ENCODE data around the gene PVALEF.
A peak's percentile ranks its signal among the peaks of the same experiment; 100 is the strongest.
"Not testable (repeated sequence)": the region's sequence is repeated elsewhere in the genome, so short reads cannot be mapped to it uniquely, and the experiment has no call there.

Gene PVALEF

GRCh38 chr17:81221371-81221841 lies 56.1 kb downstream of the PVALEF start:
- Histone ChIP-seq H3K27ac (ENCODE audit: low read depth, low read length) (no peak overlapping the region), H3K36me3 (ENCODE audit: insufficient read depth, low read length) (no peaks in the 10 kb centered on the region), H3K4me1 (ENCODE audit: insufficient read depth, low read length) (peaks cover 14% of the 10 kb centered on the region), H3K9ac (ENCODE audit: low read length) (no peak overlapping the region), H3K9me3 (ENCODE audit: low read length) (no peaks in the 10 kb centered on the region), H3K27me3 (ENCODE audit: control insufficient read depth in 1 of 2, insufficient read depth in 2 of 2, low read length in 2 of 2) (no peaks in the 10 kb centered on the region), H3K4me3 (ENCODE audit: low read depth in 1 of 2, low read length in 2 of 2) (no peak overlapping the region)

- Histone ChIP-seq H3K9me3 (ENCODE audit: low read length) (no peaks in the 10 kb centered on the region), H3K4me3 (ENCODE audit: low read depth in 1 of 2, low read length in 2 of 2) (peak overlapping the region; percentile 65 to 89), H3K36me3 (ENCODE audit: insufficient read depth, low read length) (no peaks in the 10 kb centered on the region), H3K4me1 (ENCODE audit: insufficient read depth, low read length) (peaks cover 14% of the 10 kb centered on the region), H3K9ac (ENCODE audit: low read length) (peak overlapping the region; percentile 61), H3K27me3 (ENCODE audit: control insufficient read depth in 1 of 2, insufficient read depth in 2 of 2, low read length in 2 of 2) (no peaks in the 10 kb centered on the region), H3K27ac (ENCODE audit: low read depth, low read length) (peak overlapping the region; percentile 44)
Measured at GRCh38 chr17:81221842-81222619, 56.7 kb downstream of the PVALEF start.

- peaks cover 14% of the 10 kb centered on the region for H3K4me1 ChIP-seq (ENCODE audit: insufficient read depth, low read length)
- peak overlapping the region; percentile 65 to 89 for H3K4me3 ChIP-seq (ENCODE audit: low read depth in 1 of 2, low read length in 2 of 2)
- H3K27me3 ChIP-seq (ENCODE audit: control insufficient read depth in 1 of 2, insufficient read depth in 2 of 2, low read length in 2 of 2): no peaks in the 10 kb centered on the region
- peak overlapping the region; percentile 44 for H3K27ac ChIP-seq (ENCODE audit: low read depth, low read length)
- no peaks in the 10 kb centered on the region for H3K36me3 ChIP-seq (ENCODE audit: insufficient read depth, low read length)
- H3K9me3 ChIP-seq (ENCODE audit: low read length): no peaks in the 10 kb centered on the region
- peak overlapping the region; percentile 61 for H3K9ac ChIP-seq (ENCODE audit: low read length)
Measured at GRCh38 chr17:81222620-81222905, 57.3 kb downstream of the PVALEF start.

- Histone ChIP-seq H3K9ac (ENCODE audit: low read length) (peak within 1 kb of the TSS; percentile 61), H3K4me1 (ENCODE audit: insufficient read depth, low read length) (peaks cover 14% of the 10 kb centered on the region), H3K27ac (ENCODE audit: low read depth, low read length) (peak within 1 kb of the TSS; percentile 61), H3K9me3 (ENCODE audit: low read length) (no peaks in the 10 kb centered on the region), H3K36me3 (ENCODE audit: insufficient read depth, low read length) (no peaks in the 10 kb centered on the region), H3K27me3 (ENCODE audit: control insufficient read depth in 1 of 2, insufficient read depth in 2 of 2, low read length in 2 of 2) (no peaks in the 10 kb centered on the region), H3K4me3 (ENCODE audit: low read depth in 1 of 2, low read length in 2 of 2) (peak within 1 kb of the TSS; percentile 65 to 89)
Measured at GRCh38 chr17:81222906-81223761, 57.8 kb downstream of the PVALEF start, which contains the start of gene CEP131. Gene CEP131, minus strand, starts transcription at chr17:81222965. Its CDS starts 2,909 bp downstream, at chr17:81220056.

GRCh38 chr17:81223762-81224130 lies 58.4 kb downstream of the PVALEF start:
- H3K9ac ChIP-seq (ENCODE audit: low read length): peak overlapping the region; percentile 21
- no peaks in the 10 kb centered on the region for H3K27me3 ChIP-seq (ENCODE audit: control insufficient read depth in 1 of 2, insufficient read depth in 2 of 2, low read length in 2 of 2)
- H3K4me1 ChIP-seq (ENCODE audit: insufficient read depth, low read length): peaks cover 14% of the 10 kb centered on the region
- no peaks in the 10 kb centered on the region for H3K36me3 ChIP-seq (ENCODE audit: insufficient read depth, low read length)
- peak overlapping the region; percentile 61 for H3K27ac ChIP-seq (ENCODE audit: low read depth, low read length)
- peak overlapping the region; percentile 44 to 49 for H3K4me3 ChIP-seq (ENCODE audit: low read depth in 1 of 2, low read length in 2 of 2)
- H3K9me3 ChIP-seq (ENCODE audit: low read length): no peaks in the 10 kb centered on the region

- not testable (repeated sequence) for H3K4me3 ChIP-seq (ENCODE audit: low read depth in 1 of 2, low read length in 2 of 2); H3K27me3 ChIP-seq (ENCODE audit: control insufficient read depth in 1 of 2, insufficient read depth in 2 of 2, low read length in 2 of 2); H3K9ac ChIP-seq (ENCODE audit: low read length); H3K27ac ChIP-seq (ENCODE audit: low read depth, low read length); H3K9me3 ChIP-seq (ENCODE audit: low read length); H3K4me1 ChIP-seq (ENCODE audit: insufficient read depth, low read length)
- H3K36me3 ChIP-seq (ENCODE audit: insufficient read depth, low read length): peaks cover 13% of the 10 kb centered on the region
Measured at GRCh38 chr17:81227630-81228029, 62.3 kb downstream of the PVALEF start.

- H3K4me3 ChIP-seq (ENCODE audit: low read depth in 1 of 2, low read length in 2 of 2): no peak overlapping the region
- no peaks in the 10 kb centered on the region for H3K27me3 ChIP-seq (ENCODE audit: control insufficient read depth in 1 of 2, insufficient read depth in 2 of 2, low read length in 2 of 2)
- H3K27ac ChIP-seq (ENCODE audit: low read depth, low read length): no peak overlapping the region
- no peaks in the 10 kb centered on the region for H3K9me3 ChIP-seq (ENCODE audit: low read length)
- H3K36me3 ChIP-seq (ENCODE audit: insufficient read depth, low read length): peaks cover 13% of the 10 kb centered on the region
- no peak overlapping the region for H3K9ac ChIP-seq (ENCODE audit: low read length)
- H3K4me1 ChIP-seq (ENCODE audit: insufficient read depth, low read length): no peaks in the 10 kb centered on the region
Measured at GRCh38 chr17:81228420-81228819, 63.1 kb downstream of the PVALEF start.

- no peaks in the 10 kb centered on the region for H3K27me3 ChIP-seq (ENCODE audit: control insufficient read depth in 1 of 2, insufficient read depth in 2 of 2, low read length in 2 of 2)
- H3K4me3 ChIP-seq (ENCODE audit: low read depth in 1 of 2, low read length in 2 of 2): no peak overlapping the region
- H3K4me1 ChIP-seq (ENCODE audit: insufficient read depth, low read length): no peaks in the 10 kb centered on the region
- no peak overlapping the region for H3K27ac ChIP-seq (ENCODE audit: low read depth, low read length)
- peaks cover 13% of the 10 kb centered on the region for H3K36me3 ChIP-seq (ENCODE audit: insufficient read depth, low read length)
- no peak overlapping the region for H3K9ac ChIP-seq (ENCODE audit: low read length)
- H3K9me3 ChIP-seq (ENCODE audit: low read length): no peaks in the 10 kb centered on the region
Measured at GRCh38 chr17:81228834-81229665, 63.7 kb downstream of the PVALEF start.

GRCh38 chr17:81229666-81229920 lies 64.3 kb downstream of the PVALEF start:
- peaks cover 13% of the 10 kb centered on the region for H3K36me3 ChIP-seq (ENCODE audit: insufficient read depth, low read length)
- no peaks in the 10 kb centered on the region for H3K4me1 ChIP-seq (ENCODE audit: insufficient read depth, low read length)
- H3K9ac ChIP-seq (ENCODE audit: low read length): no peak overlapping the region
- H3K27ac ChIP-seq (ENCODE audit: low read depth, low read length): no peak overlapping the region
- H3K27me3 ChIP-seq (ENCODE audit: control insufficient read depth in 1 of 2, insufficient read depth in 2 of 2, low read length in 2 of 2): no peaks in the 10 kb centered on the region
- no peak overlapping the region for H3K4me3 ChIP-seq (ENCODE audit: low read depth in 1 of 2, low read length in 2 of 2)
- no peaks in the 10 kb centered on the region for H3K9me3 ChIP-seq (ENCODE audit: low read length)

- peaks cover 13% of the 10 kb centered on the region for H3K36me3 ChIP-seq (ENCODE audit: insufficient read depth, low read length)
- H3K4me1 ChIP-seq (ENCODE audit: insufficient read depth, low read length): no peaks in the 10 kb centered on the region
- H3K27ac ChIP-seq (ENCODE audit: low read depth, low read length): no peak overlapping the region
- no peaks in the 10 kb centered on the region for H3K9me3 ChIP-seq (ENCODE audit: low read length)
- H3K9ac ChIP-seq (ENCODE audit: low read length): no peak overlapping the region
- H3K27me3 ChIP-seq (ENCODE audit: control insufficient read depth in 1 of 2, insufficient read depth in 2 of 2, low read length in 2 of 2): no peaks in the 10 kb centered on the region
- H3K4me3 ChIP-seq (ENCODE audit: low read depth in 1 of 2, low read length in 2 of 2): no peak overlapping the region
Measured at GRCh38 chr17:81230043-81230820, 64.9 kb downstream of the PVALEF start.

All from muscle layer of colon (tissue), 2 donors.